K562 (cell line): Measurements from ENCODE around the gene RUNX1. TPM values are rescaled to one million over a fixed set of nuclear protein-coding genes. Genes with fewer than 3 reads are reported as not detected.

ENCODE experiments used
- ATAC-seq: fragments of 200-7000 bp; cut with Tn5 transposase; 3 replicates; pipeline ENCODE4 v1.9.1; 2020; ENCODE audit warnings: moderate library complexity
- BruUV-seq: library from RNA; stranded (reverse); fragments of 400-500 nt; replicated peaks from 2 replicates; lab custom pipeline; 2021; lab: Mats Ljungman, UMichigan
- CTCF ChIA-PET: fragments of 300-600 bp; formaldehyde crosslinking; extraction: SDS; loops from one replicate; lab custom pipeline; 2021; ENCODE audit warnings: low intra/inter-chr PET ratio; lab: Yijun Ruan, JAX
- POLR2A ChIA-PET: fragments of 300-600, 350-650 bp; sonication (Branson Sonifier 250); formaldehyde crosslinking; extraction: SDS; loops from one replicate; lab custom pipeline; 2021; ENCODE audit warnings: antibody characterized with exemption, inconsistent platforms; lab: Yijun Ruan, JAX
- DNase-seq, 4 experiments: peaks; one replicate each; pipeline versions ENCODE4 v3.0.0 to v3.0.0-alpha.2; 2011 to 2018; ENCODE audit warnings: low spot score in 3 of 4, mixed read lengths in 3 of 4; ENCODE audit errors: extremely low read depth in 1 of 4
- FAIRE-seq: peaks from 2 replicates; lab custom pipeline; 2011; peaks lifted over from hg19 to GRCh38; lab: Jason Lieb, UNC
- H2AFZ ChIP-seq: 2 replicates; pipeline ENCODE4 v1.6.0; 2011; ENCODE audit warnings: low read depth, low read length, control low read depth, inconsistent platforms
- H3K27ac ChIP-seq: fragments of 200-600 bp; 3 replicates; pipeline ENCODE4 v1.8.0; 2011; ENCODE audit warnings: low read depth, mild to moderate bottlenecking, control low read depth, inconsistent platforms, low read length, moderate library complexity, mixed read lengths; ENCODE audit errors: extremely low read depth
- H3K27me3 ChIP-seq, 2 experiments: fragments of 300-600 bp in 1 of 2; 2 replicates in 1 of 2; 3 replicates in 1 of 2; pipeline versions ENCODE4 v1.6.0 to v1.8.0; 2011; ENCODE audit warnings: inconsistent platforms in 2 of 2, low read length in 2 of 2, mild to moderate bottlenecking in 1 of 2, mixed read lengths in 1 of 2, moderate library complexity in 1 of 2; ENCODE audit not compliant: control insufficient read depth in 2 of 2, insufficient read depth in 2 of 2
- H3K36me3 ChIP-seq: fragments of 300-600 bp; 3 replicates; pipeline ENCODE4 v1.8.0; 2011; ENCODE audit warnings: mild to moderate bottlenecking, low read length, inconsistent platforms; ENCODE audit not compliant: control insufficient read depth, insufficient read depth
- H3K4me1 ChIP-seq, 2 experiments: fragments of 200-600 bp in 1 of 2; replicated peaks in 1 of 2; 2 replicates in 1 of 2; 3 replicates in 1 of 2; pipeline versions ENCODE4 v1.5.1 to v1.8.0; 2011; ENCODE audit warnings: inconsistent platforms in 2 of 2, low read length in 2 of 2, mild to moderate bottlenecking in 1 of 2, mixed read lengths in 1 of 2, moderate library complexity in 1 of 2; ENCODE audit not compliant: control insufficient read depth in 2 of 2, insufficient read depth in 2 of 2
- H3K4me2 ChIP-seq: 2 replicates; pipeline ENCODE4 v1.6.1; 2011; ENCODE audit warnings: low read length, control low read depth, inconsistent platforms, mixed read lengths; ENCODE audit not compliant: insufficient read depth
- H3K4me3 ChIP-seq: fragments of 200-600 bp; sonication (generic), shearing (Covaris generic); 2 replicates; pipeline ENCODE4 v1.5.1; 2016; ENCODE audit warnings: control low read depth, inconsistent platforms
- H3K79me2 ChIP-seq: fragments of 200-600 bp; 3 replicates; pipeline ENCODE4 v1.8.0; 2011; ENCODE audit warnings: low read length, inconsistent platforms; ENCODE audit not compliant: control insufficient read depth, insufficient read depth
- H3K9ac ChIP-seq, 2 experiments: 2 replicates each; pipeline versions ENCODE4 v1.6.0 to v1.6.1; 2011; ENCODE audit warnings: low read depth in 2 of 2, low read length in 2 of 2, control low read depth in 1 of 2, inconsistent platforms in 1 of 2, mild to moderate bottlenecking in 1 of 2, mixed read lengths in 1 of 2; ENCODE audit not compliant: insufficient read depth in 1 of 2
- H3K9me1 ChIP-seq: one replicate; pipeline ENCODE4 v1.6.0; 2011; ENCODE audit warnings: inconsistent platforms, mild to moderate bottlenecking, low read length, moderate library complexity; ENCODE audit not compliant: control insufficient read depth, insufficient read depth
- H3K9me3 ChIP-seq: replicated peaks from 2 replicates; pipeline ENCODE4 v1.5.1; 2011; ENCODE audit warnings: low read depth, low read length, inconsistent platforms; ENCODE audit not compliant: control insufficient read depth, insufficient read depth
- H4K20me1 ChIP-seq: replicated peaks from 2 replicates; pipeline ENCODE4 v1.6.1; 2011; ENCODE audit warnings: low read length, inconsistent platforms, mixed read lengths; ENCODE audit not compliant: control insufficient read depth, insufficient read depth
- ARNT ChIP-seq, 2 experiments: fragments of 450-650 bp; IDR thresholded peaks; 2 replicates each; pipeline ENCODE4 v1.6.1; 2016; ENCODE audit warnings: mild to moderate bottlenecking in 1 of 2
- CEBPG ChIP-seq, 3 experiments: fragments of 200-800 bp in 1 of 3; sonication (Bioruptor generic) in 1 of 3; sonication (generic) in 1 of 3; formaldehyde crosslinking in 1 of 3; IDR thresholded peaks in 2 of 3; conservative IDR thresholded peaks in 1 of 3; 2 replicates each; pipeline versions ENCODE4 v1.6.1 to v1.8.0; 2016 to 2022; ENCODE audit warnings: missing compliant biosample characterization in 2 of 3, missing genetic modification characterization in 2 of 3, mild to moderate bottlenecking in 1 of 3, missing genetic modification reagents in 1 of 3
- DIDO1 ChIP-seq: fragments of 450-650 bp; IDR thresholded peaks from 2 replicates; pipeline ENCODE4 v1.6.1; 2016; ENCODE audit warnings: low read depth, missing biosample characterization, missing genetic modification characterization
- MLLT1 ChIP-seq, 2 experiments: fragments of 450-650 bp; IDR thresholded peaks; 2 replicates each; pipeline ENCODE4 v1.6.1; 2016
- MNT ChIP-seq, 2 experiments: fragments of 450-650 bp; conservative IDR thresholded peaks; 2 replicates each; pipeline ENCODE4 v1.6.1; 2017; ENCODE audit warnings: mild to moderate bottlenecking in 2 of 2, moderate library complexity in 2 of 2
- POLR2H ChIP-seq: IDR thresholded peaks from 2 replicates; pipeline ENCODE4 v1.6.1; 2016; ENCODE audit warnings: missing genetic modification characterization, low read depth, mild to moderate bottlenecking, control low read depth, missing compliant biosample characterization, moderate library complexity
- SMARCE1 ChIP-seq: fragments of 450-650 bp; IDR thresholded peaks from 2 replicates; pipeline ENCODE4 v1.7.1; 2016; ENCODE audit warnings: mild to moderate bottlenecking
- SOX6 ChIP-seq: fragments of 450-650 bp; IDR thresholded peaks from 2 replicates; pipeline ENCODE4 v1.6.1; 2014; ENCODE audit warnings: mild to moderate bottlenecking
- TRIM24 ChIP-seq, 2 experiments: fragments of 450-650 bp; IDR thresholded peaks; 2 replicates each; pipeline ENCODE4 v1.6.1; 2016
- ZBTB26 ChIP-seq: fragments of 450-650 bp; formaldehyde crosslinking; IDR thresholded peaks from 2 replicates; pipeline ENCODE4 v1.4.0; 2022; ENCODE audit warnings: missing genetic modification characterization
- WGBS: fragments of 100-300 bp; shearing (Covaris generic); methylation state at CpG from one replicate; pipeline ENCODE4 v1.1.6; 2016; ENCODE audit warnings: low coverage, mixed read lengths; ENCODE audit not compliant: insufficient coverage; ENCODE audit errors: missing lambda C conversion rate; 5-methylcytosine and 5-hydroxymethylcytosine counted together
- in situ Hi-C: fragments of 300-500 bp; cut with MboI; formaldehyde crosslinking; loops from 4 replicates; pipeline ENCODE4 v1.15.0; 2018; ENCODE audit warnings: inconsistent platforms, mixed read lengths
- intact Hi-C: fragments of 100-400 bp; cut with micrococcal nuclease; formaldehyde crosslinking; loops from 2 replicates; pipeline ENCODE4 v1.14.2; 2022
- polyA plus RNA-seq, 8 experiments: library from polyadenylated mRNA; depleted of rRNA in 4 of 8; stranded (reverse) in 5 of 8; unstranded in 3 of 8; fragments of >200 nt; fragmentation: Nextera tagmentation in 2 of 8; fragmentation: Illumina TruSeq in 1 of 8; extraction: Ambion mirVana in 2 of 8; extraction: Trizol in 1 of 8; gene quantifications; 2 replicates each; pipeline versions ENCODE4 v1.2.1 to v1.2.3, GENCODE V29; 2011 to 2014; ENCODE audit warnings: inconsistent platforms in 1 of 8, missing spikeins in 1 of 8
- total RNA-seq, 7 experiments: library from RNA; depleted of rRNA in 6 of 7; stranded (reverse); fragments of >200 nt in 6 of 7; fragmentation: Illumina TruSeq in 2 of 7; extraction: Trizol in 2 of 7; gene quantifications; 2 replicates each; pipeline versions ENCODE4 v1.2.1 to v1.2.3, GENCODE V29; 2011 to 2021; ENCODE audit warnings: low replicate concordance in 1 of 7
- TF ChIP-seq, protein P1 (sequence below): fragments of 250-450 bp; sonication (Bioruptor Pico); IDR thresholded peaks from 2 replicates; pipeline ENCODE4 v1.5.0; 2022; ENCODE audit warnings: mild to moderate bottlenecking

The RUNX1 gene
- total and polyA plus RNA-seq, 9 of the 15 experiments (the other 6 are each of a cell fraction or from before 2014, with no cell fraction given), result 2.2 to 68.6 (median 17.8) TPM

- TF ChIP-seq, protein P1, sequence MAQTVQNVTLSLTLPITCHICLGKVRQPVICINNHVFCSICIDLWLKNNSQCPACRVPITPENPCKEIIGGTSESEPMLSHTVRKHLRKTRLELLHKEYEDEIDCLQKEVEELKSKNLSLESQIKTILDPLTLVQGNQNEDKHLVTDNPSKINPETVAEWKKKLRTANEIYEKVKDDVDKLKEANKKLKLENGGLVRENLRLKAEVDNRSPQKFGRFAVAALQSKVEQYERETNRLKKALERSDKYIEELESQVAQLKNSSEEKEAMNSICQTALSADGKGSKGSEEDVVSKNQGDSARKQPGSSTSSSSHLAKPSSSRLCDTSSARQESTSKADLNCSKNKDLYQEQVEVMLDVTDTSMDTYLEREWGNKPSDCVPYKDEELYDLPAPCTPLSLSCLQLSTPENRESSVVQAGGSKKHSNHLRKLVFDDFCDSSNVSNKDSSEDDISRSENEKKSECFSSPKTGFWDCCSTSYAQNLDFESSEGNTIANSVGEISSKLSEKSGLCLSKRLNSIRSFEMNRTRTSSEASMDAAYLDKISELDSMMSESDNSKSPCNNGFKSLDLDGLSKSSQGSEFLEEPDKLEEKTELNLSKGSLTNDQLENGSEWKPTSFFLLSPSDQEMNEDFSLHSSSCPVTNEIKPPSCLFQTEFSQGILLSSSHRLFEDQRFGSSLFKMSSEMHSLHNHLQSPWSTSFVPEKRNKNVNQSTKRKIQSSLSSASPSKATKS (CRISPR knock-in tag), result no peak
- TF ChIP-seq TRIM24 (IDR thresholded peaks at IDR 0.05), result peak in 1 of 2 experiments; percentile 30; a peak in 1 of 4 replicates
- TF ChIP-seq, all 486 proteins: peak for 7
Observed at GRCh38 chr21:34939673-34940331, 109.3 kb downstream of the RUNX1 start (continued).

DNA sequence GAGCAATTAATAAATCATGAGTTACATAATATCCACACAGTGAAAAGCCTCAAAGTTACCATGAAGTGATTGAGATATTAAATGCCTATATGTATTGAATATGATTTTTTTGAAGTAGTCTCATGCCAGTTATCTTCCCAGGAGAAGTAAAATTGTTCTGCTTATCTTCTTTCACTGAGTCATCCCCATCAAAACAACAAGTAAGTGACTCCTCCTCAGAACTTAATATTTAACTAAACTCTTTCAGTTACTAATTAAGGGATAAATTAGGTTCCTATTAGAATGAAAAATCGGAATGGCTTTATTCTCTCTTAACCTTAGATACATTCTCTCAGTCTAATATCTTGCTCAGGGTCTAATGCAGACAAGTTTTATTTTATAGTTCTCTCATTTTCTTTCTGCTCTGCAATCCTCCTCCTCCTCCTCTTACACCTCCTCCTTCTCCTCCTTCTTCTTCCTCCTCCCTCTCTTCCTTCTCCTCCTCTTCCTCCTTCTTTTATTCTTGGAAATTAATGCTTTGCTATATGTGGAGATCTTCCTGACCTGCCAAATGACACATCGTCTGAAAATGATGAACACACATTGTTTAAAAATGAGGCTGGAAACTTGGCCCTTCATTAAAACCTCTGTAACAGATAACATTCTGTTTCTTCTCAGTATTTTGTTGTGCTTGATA, 110.9 kb downstream of the RUNX1 start:
- no TSS peak for BruUV-seq
- intact Hi-C loops (no loop called here), in situ Hi-C loops (no loop called here)
- Histone ChIP-seq H4K20me1 (no peaks in the 10 kb centered on the region), H3K79me2 (no peaks in the 10 kb centered on the region), H3K27me3 (no peaks in the 10 kb centered on the region), H3K4me3 (no peak overlapping the region), H3K9me1 (no peaks in the 10 kb centered on the region), H3K36me3 (no peaks in the 10 kb centered on the region), H2AFZ (peak overlapping the region; percentile 37; the same call in 1 of the 2 replicates), H3K4me1 (peaks cover 7 to 46% of the 10 kb centered on the region in 2 experiments), H3K9ac (no peak overlapping the region), H3K27ac (no peak overlapping the region), H3K4me2 (no peak overlapping the region), H3K9me3 (no peaks in the 10 kb centered on the region)
- ATAC-seq, result no peak
- WGBS, result 6% methylated on average over 2 of the region's 2 CpGs
- POLR2A ChIA-PET, result interaction anchor here (1.4 kb wide), 1 partner anchor 10 kb away, joined by 3 read pairs; no protein-coding TSS in a partner anchor
- no peak for DNase-seq
- FAIRE-seq, result no peak
- CTCF ChIA-PET, result interaction anchor here (0.6 kb wide), 1 partner anchor 244 kb away, joined by 5 read pairs; no protein-coding TSS in a partner anchor
- TF ChIP-seq SOX6, result peak; percentile 74
- TF ChIP-seq CEBPG (CRISPR knock-in tag; IDR thresholded peaks at IDR 0.05), result no peak
- 0 out of 4 replicates have a peak, but pooled peaks of 1 of the 2 experiments have one; percentile 11 for TF ChIP-seq CEBPG (tag; conservative IDR thresholded peaks at IDR 0.05 in 1 of 2, IDR thresholded peaks at IDR 0.05 in 1 of 2)
- TF ChIP-seq SMARCE1, result peak; percentile 70
- 0 out of 2 replicates have a peak, but pooled peaks have one; percentile 32 for TF ChIP-seq ZBTB26 (CRISPR knock-in tag)
- TF ChIP-seq MNT (conservative IDR thresholded peaks at IDR 0.05), result 0 out of 4 replicates have a peak, but pooled peaks of 1 of the 2 experiments have one; percentile 29
- 0 out of 4 replicates have a peak, but pooled peaks of 1 of the 2 experiments have one; percentile 22 for TF ChIP-seq ARNT (IDR thresholded peaks at IDR 0.05)
- TF ChIP-seq DIDO1 (tag), result no peak
- TF ChIP-seq MLLT1 (IDR thresholded peaks at IDR 0.05), result 0 out of 4 replicates have a peak, but pooled peaks of 1 of the 2 experiments have one; percentile 58
- no peak for TF ChIP-seq POLR2H (tag)
